K562 (cell line): ENCODE results near the gene KASH5. TPM values are rescaled to one million over a fixed set of nuclear protein-coding genes. Genes with fewer than 3 reads are reported as not detected.

Source experiments
- COPS2 ChIP-seq: fragments of 450-650 bp; conservative IDR thresholded peaks from 2 replicates; pipeline ENCODE4 v1.6.1; 2016; ENCODE audit warnings: mild to moderate bottlenecking, moderate library complexity
- EP300 ChIP-seq: IDR thresholded peaks from 2 replicates; pipeline ENCODE4 v1.6.1; 2012; ENCODE audit warnings: low read length, improper control_type of control experiment
- IRF1 ChIP-seq: sonication (generic); formaldehyde crosslinking; IDR thresholded peaks from 2 replicates; pipeline ENCODE4 v1.8.0; 2022; ENCODE audit warnings: missing genetic modification reagents, mild to moderate bottlenecking, borderline replicate concordance
- MAFF ChIP-seq: IDR thresholded peaks from 2 replicates; pipeline ENCODE4 v1.6.1; 2012; ENCODE audit warnings: low read length, improper control_type of control experiment
- MEIS2 ChIP-seq: fragments of 450-650 bp; IDR thresholded peaks from 2 replicates; pipeline ENCODE4 v1.6.1; 2014; ENCODE audit warnings: mild to moderate bottlenecking; ENCODE audit not compliant: partially characterized antibody
- MIER1 ChIP-seq: fragments of 450-650 bp; IDR thresholded peaks from 2 replicates; pipeline ENCODE4 v1.6.1; 2016; ENCODE audit warnings: antibody characterized with exemption, mild to moderate bottlenecking, low read depth
- OTX1 ChIP-seq: fragments of 450-650 bp; formaldehyde crosslinking; IDR thresholded peaks from 2 replicates; pipeline ENCODE4 v1.4.0; 2022; ENCODE audit warnings: mild to moderate bottlenecking
- SFPQ ChIP-seq: fragments of 200-400 bp; formaldehyde crosslinking; IDR thresholded peaks from 2 replicates; pipeline ENCODE4 v1.6.1; 2017; ENCODE audit warnings: mild to moderate bottlenecking, low read depth, low read length, moderate library complexity
- SUPT5H ChIP-seq: fragments of 450-650 bp; IDR thresholded peaks from 2 replicates; pipeline ENCODE4 v1.6.1; 2016
- TAL1 ChIP-seq: fragments of 450-650 bp; IDR thresholded peaks from 2 replicates; pipeline ENCODE4 v1.6.1; 2016; ENCODE audit warnings: mild to moderate bottlenecking
- THRAP3 ChIP-seq: fragments of 450-650 bp; IDR thresholded peaks from 2 replicates; pipeline ENCODE4 v1.6.1; 2016; ENCODE audit warnings: mild to moderate bottlenecking, inconsistent platforms, borderline replicate concordance
- USF1 ChIP-seq: sonication (generic); formaldehyde crosslinking; IDR thresholded peaks from 2 replicates; pipeline ENCODE4 v1.9.0; 2022; ENCODE audit warnings: mild to moderate bottlenecking, missing genetic modification reagents
- YY1 ChIP-seq, 3 experiments: IDR thresholded peaks; 2 replicates each; pipeline ENCODE4 v1.6.1; 2011; ENCODE audit warnings: low read length in 2 of 3, mild to moderate bottlenecking in 2 of 3, moderate library complexity in 2 of 3, borderline replicate concordance in 1 of 3, control low read depth in 1 of 3, low read depth in 1 of 3; ENCODE audit not compliant: insufficient read depth in 3 of 3, insufficient replicate concordance in 2 of 3, control insufficient read depth in 1 of 3, insufficient read length in 1 of 3; ENCODE audit errors: extremely low read depth in 1 of 3
- ZEB2 ChIP-seq: fragments of 450-650 bp; IDR thresholded peaks from 2 replicates; pipeline ENCODE4 v1.6.1; 2016
- ZFPM2 ChIP-seq: fragments of 250-450 bp; sonication (Bioruptor Pico); IDR thresholded peaks from 2 replicates; pipeline ENCODE4 v1.5.1; 2022; ENCODE audit warnings: mild to moderate bottlenecking
- ZNF512 ChIP-seq: IDR thresholded peaks from 2 replicates; pipeline ENCODE4 v1.6.1; 2016; ENCODE audit warnings: missing genetic modification characterization, missing compliant biosample characterization
- polyA plus RNA-seq, 8 experiments: library from polyadenylated mRNA; depleted of rRNA in 4 of 8; stranded (reverse) in 5 of 8; unstranded in 3 of 8; fragments of >200 nt; fragmentation: Nextera tagmentation in 2 of 8; fragmentation: Illumina TruSeq in 1 of 8; extraction: Ambion mirVana in 2 of 8; extraction: Trizol in 1 of 8; gene quantifications; 2 replicates each; pipeline versions ENCODE4 v1.2.1 to v1.2.3, GENCODE V29; 2011 to 2014; ENCODE audit warnings: inconsistent platforms in 1 of 8, missing spikeins in 1 of 8
- total RNA-seq, 7 experiments: library from RNA; depleted of rRNA in 6 of 7; stranded (reverse); fragments of >200 nt in 6 of 7; fragmentation: Illumina TruSeq in 2 of 7; extraction: Trizol in 2 of 7; gene quantifications; 2 replicates each; pipeline versions ENCODE4 v1.2.1 to v1.2.3, GENCODE V29; 2011 to 2021; ENCODE audit warnings: low replicate concordance in 1 of 7
- TF ChIP-seq, protein P1 (sequence below), 2 experiments: fragments of 450-650 bp in 1 of 2; IDR thresholded peaks; 2 replicates each; pipeline ENCODE4 v1.6.1; 2011 to 2017; ENCODE audit warnings: low read depth in 2 of 2, antibody characterized with exemption in 1 of 2, borderline replicate concordance in 1 of 2, low read length in 1 of 2, mild to moderate bottlenecking in 1 of 2, mixed read lengths in 1 of 2; ENCODE audit not compliant: control insufficient read depth in 1 of 2

KASH5 gene
- total and polyA plus RNA-seq, 9 of the 15 experiments (the other 6 are each of a cell fraction or from before 2014, with no cell fraction given) = 0.07 to 0.84 (median 0.34) TPM; not detected in 1

DNA sequence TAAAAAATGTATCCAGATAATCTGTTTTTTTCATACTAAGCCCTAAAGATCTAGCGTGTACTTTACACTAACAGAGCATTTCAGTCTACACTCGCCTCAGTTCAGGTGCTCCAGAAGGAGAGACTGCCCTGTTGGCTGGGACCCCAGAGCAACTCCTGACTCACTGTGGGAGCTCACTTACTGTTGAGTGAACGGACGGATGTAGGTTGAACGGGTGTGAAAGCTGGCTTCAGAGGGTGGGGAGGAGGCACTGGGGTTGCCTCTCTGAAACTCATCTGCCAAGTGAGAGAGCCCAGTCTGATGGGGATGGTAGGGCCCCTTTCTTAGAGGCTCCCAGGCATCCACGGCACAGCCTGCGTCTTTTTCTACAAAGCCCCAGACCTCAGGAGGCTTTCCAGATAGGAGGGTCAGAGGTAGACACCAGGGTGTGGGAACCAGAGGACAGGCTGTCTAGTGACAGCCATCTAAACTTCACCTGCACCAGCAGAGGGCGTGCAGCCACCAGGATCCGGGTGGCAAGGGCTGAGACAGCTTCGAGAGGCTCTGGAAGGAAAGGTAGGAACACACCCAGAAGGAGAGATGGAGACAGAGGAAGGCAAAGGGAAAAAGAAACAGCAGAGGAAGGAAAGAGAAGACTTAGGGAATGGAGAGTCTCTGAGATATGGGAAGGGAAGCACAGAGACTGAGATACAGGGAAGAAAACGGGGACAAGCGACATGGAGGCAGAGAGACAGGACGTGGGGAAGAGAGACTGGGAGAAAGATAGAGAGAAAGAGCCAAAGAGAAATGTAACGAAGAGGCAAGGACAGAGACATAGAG is 3.7 kb downstream of the KASH5 start (continued):
- TF ChIP-seq THRAP3 = peak; percentile 83; the same call in 1 of the 2 replicates
- 0 out of 2 replicates have a peak, but pooled peaks have one; percentile 23 for TF ChIP-seq ZNF512 (tag)
- TF ChIP-seq COPS2 = no peak
- TF ChIP-seq ZFPM2 (CRISPR knock-in tag) = no peak
- TF ChIP-seq IRF1 (CRISPR knock-in tag) = no peak
- no peak for TF ChIP-seq EP300
- TF ChIP-seq SFPQ = no peak
- peak in 1 of 3 experiments; percentile 48 for TF ChIP-seq YY1 (IDR thresholded peaks at IDR 0.05; ENCODE audit: borderline replicate concordance in 1 of 3, control insufficient read depth in 1 of 3, extremely low read depth in 1 of 3, insufficient read depth in 3 of 3, insufficient read length in 1 of 3, insufficient replicate concordance in 2 of 3, low read depth in 1 of 3, low read length in 2 of 3)
- peak; percentile 23; the same call in 1 of the 2 replicates for TF ChIP-seq TAL1
- peak; percentile 67 for TF ChIP-seq ZEB2
- TF ChIP-seq MEIS2 = peak; percentile 49
- TF ChIP-seq USF1 = no peak
- TF ChIP-seq SUPT5H = no peak
- TF ChIP-seq OTX1 (CRISPR knock-in tag) = peak; percentile 92
- TF ChIP-seq, protein P1, sequence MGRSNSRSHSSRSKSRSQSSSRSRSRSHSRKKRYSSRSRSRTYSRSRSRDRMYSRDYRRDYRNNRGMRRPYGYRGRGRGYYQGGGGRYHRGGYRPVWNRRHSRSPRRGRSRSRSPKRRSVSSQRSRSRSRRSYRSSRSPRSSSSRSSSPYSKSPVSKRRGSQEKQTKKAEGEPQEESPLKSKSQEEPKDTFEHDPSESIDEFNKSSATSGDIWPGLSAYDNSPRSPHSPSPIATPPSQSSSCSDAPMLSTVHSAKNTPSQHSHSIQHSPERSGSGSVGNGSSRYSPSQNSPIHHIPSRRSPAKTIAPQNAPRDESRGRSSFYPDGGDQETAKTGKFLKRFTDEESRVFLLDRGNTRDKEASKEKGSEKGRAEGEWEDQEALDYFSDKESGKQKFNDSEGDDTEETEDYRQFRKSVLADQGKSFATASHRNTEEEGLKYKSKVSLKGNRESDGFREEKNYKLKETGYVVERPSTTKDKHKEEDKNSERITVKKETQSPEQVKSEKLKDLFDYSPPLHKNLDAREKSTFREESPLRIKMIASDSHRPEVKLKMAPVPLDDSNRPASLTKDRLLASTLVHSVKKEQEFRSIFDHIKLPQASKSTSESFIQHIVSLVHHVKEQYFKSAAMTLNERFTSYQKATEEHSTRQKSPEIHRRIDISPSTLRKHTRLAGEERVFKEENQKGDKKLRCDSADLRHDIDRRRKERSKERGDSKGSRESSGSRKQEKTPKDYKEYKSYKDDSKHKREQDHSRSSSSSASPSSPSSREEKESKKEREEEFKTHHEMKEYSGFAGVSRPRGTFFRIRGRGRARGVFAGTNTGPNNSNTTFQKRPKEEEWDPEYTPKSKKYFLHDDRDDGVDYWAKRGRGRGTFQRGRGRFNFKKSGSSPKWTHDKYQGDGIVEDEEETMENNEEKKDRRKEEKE (IDR thresholded peaks at IDR 0.05; ENCODE audit: borderline replicate concordance in 1 of 2, control insufficient read depth in 1 of 2, low read depth in 2 of 2, low read length in 1 of 2) = 0 out of 4 replicates have a peak, but pooled peaks of 1 of the 2 experiments have one; percentile 57
- no peak for TF ChIP-seq MAFF
- peak; percentile 79 for TF ChIP-seq MIER1
